DND-41 (cell line): ENCODE measurements around the gene MAGI3.

Experiments used
- ATAC-seq: fragments of 200-7000 bp; cut with Tn5 transposase; 3 replicates; pipeline ENCODE4 v1.9.1; 2021; ENCODE audit warnings: low read depth; ENCODE audit not compliant: insufficient read depth
- DNase-seq: peaks from one replicate; pipeline ENCODE4 v3.0.0-alpha.2; 2020
- H2AFZ ChIP-seq: 2 replicates; pipeline ENCODE4 v1.6.0; 2012; ENCODE audit warnings: low read depth, low read length
- H3K27ac ChIP-seq: 2 replicates; pipeline ENCODE4 v1.5.1; 2012; ENCODE audit warnings: low read length, inconsistent platforms
- H3K27me3 ChIP-seq: fragments of 200-600 bp; sonication (generic); 2 replicates; pipeline ENCODE4 v1.6.0; 2012; ENCODE audit warnings: low read length, mild to moderate bottlenecking, inconsistent platforms; ENCODE audit not compliant: insufficient read depth, poor library complexity
- H3K36me3 ChIP-seq: 2 replicates; pipeline ENCODE4 v1.5.1; 2012; ENCODE audit warnings: low read length, inconsistent platforms; ENCODE audit not compliant: insufficient read depth
- H3K4me1 ChIP-seq: 2 replicates; pipeline ENCODE4 v1.5.1; 2012; ENCODE audit warnings: mild to moderate bottlenecking, low read length; ENCODE audit not compliant: insufficient read depth
- H3K4me2 ChIP-seq: 2 replicates; pipeline ENCODE4 v1.6.0; 2012; ENCODE audit warnings: mild to moderate bottlenecking, moderate library complexity, low read length, inconsistent platforms; ENCODE audit not compliant: insufficient read depth
- H3K4me3 ChIP-seq, 2 experiments: fragments of 200-600 bp in 1 of 2; shearing (Covaris generic) in 1 of 2; 2 replicates each; pipeline ENCODE4 v1.5.1; 2012 to 2016; ENCODE audit warnings: inconsistent platforms in 2 of 2, low read length in 2 of 2, mild to moderate bottlenecking in 2 of 2, low read depth in 1 of 2, moderate library complexity in 1 of 2
- H3K79me2 ChIP-seq: 2 replicates; pipeline ENCODE4 v1.6.0; 2012; ENCODE audit warnings: low read length, inconsistent platforms; ENCODE audit not compliant: insufficient read depth
- H3K9ac ChIP-seq: 2 replicates; pipeline ENCODE4 v1.6.0; 2012; ENCODE audit warnings: low read depth, mild to moderate bottlenecking, inconsistent platforms, low read length, moderate library complexity
- H3K9me3 ChIP-seq: 2 replicates; pipeline ENCODE4 v1.5.1; 2012; ENCODE audit warnings: low read length, moderate library complexity, mild to moderate bottlenecking, inconsistent platforms; ENCODE audit not compliant: insufficient read depth, severe bottlenecking
- H4K20me1 ChIP-seq: 2 replicates; pipeline ENCODE4 v1.6.0; 2012; ENCODE audit warnings: low read length; ENCODE audit not compliant: insufficient read depth
- CTCF ChIP-seq: IDR thresholded peaks from 2 replicates; pipeline ENCODE4 v1.5.1; 2012; ENCODE audit warnings: borderline replicate concordance, low read length, moderate library complexity, mild to moderate bottlenecking; ENCODE audit not compliant: poor library complexity, severe bottlenecking; ENCODE audit errors: extremely low read depth
- EZH2 ChIP-seq: IDR thresholded peaks from 3 replicates; pipeline ENCODE4 v1.6.1; 2012; ENCODE audit warnings: borderline replicate concordance, low read depth, mild to moderate bottlenecking, moderate library complexity, low read length, inconsistent platforms; ENCODE audit not compliant: severe bottlenecking

The MAGI3 gene

GRCh38 chr1:113669988-113670387 is 279.7 kb downstream of the MAGI3 start:
- Histone ChIP-seq H3K79me2 (no peaks in the 10 kb centered on the region), H3K4me2 (no peak overlapping the region), H2AFZ (no peak overlapping the region), H3K27me3 (no peaks in the 10 kb centered on the region), H3K9ac (no peak overlapping the region), H3K4me3 (no peak overlapping the region), H3K9me3 (no peaks in the 10 kb centered on the region), H3K4me1 (no peaks in the 10 kb centered on the region), H3K36me3 (no peaks in the 10 kb centered on the region), H4K20me1 (no peaks in the 10 kb centered on the region), H3K27ac (no peak overlapping the region)
- TF ChIP-seq EZH2 (no peak), CTCF (peak; percentile 11)
- no peak for DNase-seq
- ATAC-seq, result no peak

GRCh38 chr1:113670650-113671049 is 280.3 kb downstream of the MAGI3 start:
- H3K4me3 ChIP-seq, result no peak overlapping the region
- no peaks in the 10 kb centered on the region for H3K9me3 ChIP-seq
- DNase-seq, result no peak
- H3K4me1 ChIP-seq, result no peaks in the 10 kb centered on the region
- H3K9ac ChIP-seq, result no peak overlapping the region
- H4K20me1 ChIP-seq, result no peaks in the 10 kb centered on the region
- H3K27me3 ChIP-seq, result no peaks in the 10 kb centered on the region
- no peak overlapping the region for H2AFZ ChIP-seq
- H3K27ac ChIP-seq, result no peak overlapping the region
- H3K4me2 ChIP-seq, result no peak overlapping the region
- no peaks in the 10 kb centered on the region for H3K79me2 ChIP-seq
- no peak for ATAC-seq
- TF ChIP-seq EZH2 (no peak), CTCF (no peak)
- H3K36me3 ChIP-seq, result no peaks in the 10 kb centered on the region

GRCh38 chr1:113672491-113672890 is 282.2 kb downstream of the MAGI3 start:
- no peak for DNase-seq
- ATAC-seq, result no peak
- Histone ChIP-seq H3K4me2 (no peak overlapping the region), H2AFZ (no peak overlapping the region), H3K4me1 (no peaks in the 10 kb centered on the region), H3K36me3 (no peaks in the 10 kb centered on the region), H3K9ac (no peak overlapping the region), H3K79me2 (no peaks in the 10 kb centered on the region), H3K27me3 (no peaks in the 10 kb centered on the region), H3K27ac (no peak overlapping the region), H3K4me3 (no peak overlapping the region), H3K9me3 (no peaks in the 10 kb centered on the region), H4K20me1 (no peaks in the 10 kb centered on the region)
- TF ChIP-seq EZH2 (no peak), CTCF (no peak)

- Histone ChIP-seq H2AFZ (no peak overlapping the region), H3K4me3 (no peak overlapping the region), H3K4me2 (no peak overlapping the region), H3K36me3 (no peaks in the 10 kb centered on the region), H3K79me2 (no peaks in the 10 kb centered on the region), H3K9ac (no peak overlapping the region), H3K4me1 (no peaks in the 10 kb centered on the region), H3K9me3 (no peaks in the 10 kb centered on the region), H3K27me3 (no peaks in the 10 kb centered on the region), H4K20me1 (no peaks in the 10 kb centered on the region), H3K27ac (no peak overlapping the region)
- no peak for TF ChIP-seq EZH2
- DNase-seq, result no peak
- ATAC-seq, result no peak
Measured at GRCh38 chr1:113674591-113674990, 284.3 kb downstream of the MAGI3 start.
